HG03521 (cell line): ENCODE data around the gene USP21.

ENCODE experiments used
- ATAC-seq: cut with Tn5 transposase; IDR thresholded peaks from one replicate; pipeline ENCODE4 v1.9.1; 2021; ENCODE audit warnings: mild to moderate bottlenecking, moderate library complexity; ENCODE audit not compliant: unreplicated experiment

Gene USP21

GRCh38 chr1:161168906-161169305 is 9.6 kb downstream of the USP21 start:
- ATAC-seq = no peak

GRCh38 chr1:161171191-161171590 is 11.9 kb downstream of the USP21 start:
- ATAC-seq = no peak

- ATAC-seq = no peak
Measured at GRCh38 chr1:161171696-161172095, 12.4 kb downstream of the USP21 start.

GRCh38 chr1:161172349-161172748 is 13.0 kb downstream of the USP21 start:
- no peak for ATAC-seq

GRCh38 chr1:161172776-161173376 is 13.6 kb downstream of the USP21 start:
- no peak for ATAC-seq

- ATAC-seq = no peak
Measured at GRCh38 chr1:161173711-161174110, 14.4 kb downstream of the USP21 start.

- no peak for ATAC-seq
Measured at GRCh38 chr1:161174911-161175310, 15.6 kb downstream of the USP21 start.

GRCh38 chr1:161175771-161176453 is 16.6 kb downstream of the USP21 start:
- no peak for ATAC-seq

- ATAC-seq = no peak
Measured at GRCh38 chr1:161176468-161177111, 17.3 kb downstream of the USP21 start.

GRCh38 chr1:161177112-161177935 is 18.0 kb downstream of the USP21 start, which contains the start of gene B4GALT3:
TSS of gene B4GALT3 (minus strand) at chr1:161177507. CDS start at chr1:161176060, 1,447 bp downstream.
- ATAC-seq = peak; percentile 78

GRCh38 chr1:161177936-161178244 is 18.6 kb downstream of the USP21 start:
- no peak for ATAC-seq

GRCh38 chr1:161179698-161180097 is 20.4 kb downstream of the USP21 start:
- ATAC-seq = no peak

GRCh38 chr1:161180639-161181038 is 21.3 kb downstream of the USP21 start:
- no peak for ATAC-seq

GRCh38 chr1:161182214-161182613 is 22.9 kb downstream of the USP21 start:
- ATAC-seq = peak; percentile 47

- ATAC-seq = peak; percentile 52
Measured at GRCh38 chr1:161185282-161185682, 26.0 kb downstream of the USP21 start.

GRCh38 chr1:161185732-161186311 is 26.5 kb downstream of the USP21 start:
- peak; percentile 15 for ATAC-seq

- ATAC-seq = no peak
Measured at GRCh38 chr1:161187311-161187710, 28.0 kb downstream of the USP21 start.

GRCh38 chr1:161188381-161188780 is 29.1 kb downstream of the USP21 start:
- ATAC-seq = no peak

- ATAC-seq = no peak
Measured at GRCh38 chr1:161189036-161189435, 29.7 kb downstream of the USP21 start.

- ATAC-seq = no peak
Measured at GRCh38 chr1:161190962-161191521, 31.7 kb downstream of the USP21 start.

GRCh38 chr1:161191971-161192370 is 32.7 kb downstream of the USP21 start:
- ATAC-seq = no peak
